HG02571 (cell line): ENCODE data around the gene GIPC3.
"Not testable (repeated sequence)": the region's sequence is repeated elsewhere in the genome, so short reads cannot be mapped to it uniquely, and the experiment has no call there.

Source experiments
- ATAC-seq: cut with Tn5 transposase; IDR thresholded peaks from one replicate; pipeline ENCODE4 v1.9.1; 2021; ENCODE audit warnings: mild to moderate bottlenecking, moderate library complexity; ENCODE audit not compliant: unreplicated experiment

The GIPC3 gene

DNA sequence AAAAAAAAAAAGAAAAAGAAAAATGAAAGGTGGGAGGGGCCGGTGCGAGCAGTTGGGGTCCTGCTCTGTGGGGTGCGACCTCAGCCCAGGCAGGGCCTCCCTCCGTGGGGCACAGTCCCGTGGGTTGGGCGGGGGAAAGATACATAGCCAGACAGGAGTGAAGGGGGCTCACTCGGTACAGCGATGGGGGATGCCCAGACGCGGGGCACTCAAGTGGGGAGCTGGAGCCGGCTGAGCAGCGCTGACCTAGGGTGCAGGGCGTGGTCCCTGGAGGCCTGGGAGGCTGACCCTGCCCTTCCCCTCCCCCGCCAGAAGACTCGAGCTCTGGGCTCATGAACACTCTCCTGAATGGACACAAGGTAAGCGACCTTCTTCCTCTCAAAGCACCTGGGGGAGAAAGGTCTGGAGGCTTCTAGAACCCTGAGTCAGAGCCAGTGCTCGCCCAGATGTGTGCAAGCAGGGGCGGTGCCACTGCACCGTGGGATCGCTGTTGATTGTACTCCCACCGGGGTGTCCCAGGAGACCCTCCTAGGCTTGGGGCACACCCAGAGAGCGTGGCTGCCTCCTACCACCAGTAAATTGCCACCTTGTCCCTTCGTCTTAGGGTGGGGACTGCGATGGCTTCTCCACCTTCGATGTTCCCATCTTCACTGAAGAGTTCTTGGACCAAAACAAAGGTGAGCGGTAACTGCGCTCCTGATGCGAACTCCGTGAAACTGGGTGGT, 9.2 kb upstream of the GIPC3 start:
- ATAC-seq = no peak

DNA sequence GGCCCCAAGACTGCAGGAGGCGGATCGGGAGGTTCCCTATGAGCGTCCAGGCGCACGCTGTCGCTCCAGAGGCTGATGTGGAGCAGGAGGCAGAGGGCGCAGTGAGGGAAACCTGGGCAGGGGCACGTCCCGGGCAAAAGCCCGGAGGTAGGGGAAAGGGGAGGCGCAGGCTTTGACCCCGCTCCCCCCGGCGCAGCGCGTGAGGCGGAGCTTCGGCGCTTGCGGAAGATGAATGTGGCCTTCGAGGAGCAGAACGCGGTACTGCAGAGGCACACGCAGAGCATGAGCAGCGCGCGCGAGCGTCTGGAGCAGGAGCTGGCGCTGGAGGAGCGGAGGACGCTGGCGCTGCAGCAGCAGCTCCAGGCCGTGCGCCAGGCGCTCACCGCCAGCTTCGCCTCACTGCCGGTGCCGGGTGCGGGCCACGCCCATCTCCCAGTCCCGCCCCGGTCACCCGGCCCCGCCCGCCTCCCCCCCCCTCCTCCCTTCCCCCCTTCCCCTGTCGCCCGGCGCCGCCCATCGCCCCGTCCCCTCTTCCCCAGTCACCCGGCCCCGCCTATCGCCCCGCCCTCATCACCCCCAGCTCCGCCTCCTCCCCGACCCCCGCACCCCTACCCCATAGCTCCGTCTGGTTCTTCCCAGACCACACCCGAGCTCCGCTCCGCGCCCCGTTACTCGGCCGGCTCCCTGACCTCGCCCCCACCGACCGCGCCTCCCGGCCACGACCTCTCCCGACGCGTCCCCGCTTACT, 8.4 kb upstream of the GIPC3 start:
- ATAC-seq = no peak

DNA sequence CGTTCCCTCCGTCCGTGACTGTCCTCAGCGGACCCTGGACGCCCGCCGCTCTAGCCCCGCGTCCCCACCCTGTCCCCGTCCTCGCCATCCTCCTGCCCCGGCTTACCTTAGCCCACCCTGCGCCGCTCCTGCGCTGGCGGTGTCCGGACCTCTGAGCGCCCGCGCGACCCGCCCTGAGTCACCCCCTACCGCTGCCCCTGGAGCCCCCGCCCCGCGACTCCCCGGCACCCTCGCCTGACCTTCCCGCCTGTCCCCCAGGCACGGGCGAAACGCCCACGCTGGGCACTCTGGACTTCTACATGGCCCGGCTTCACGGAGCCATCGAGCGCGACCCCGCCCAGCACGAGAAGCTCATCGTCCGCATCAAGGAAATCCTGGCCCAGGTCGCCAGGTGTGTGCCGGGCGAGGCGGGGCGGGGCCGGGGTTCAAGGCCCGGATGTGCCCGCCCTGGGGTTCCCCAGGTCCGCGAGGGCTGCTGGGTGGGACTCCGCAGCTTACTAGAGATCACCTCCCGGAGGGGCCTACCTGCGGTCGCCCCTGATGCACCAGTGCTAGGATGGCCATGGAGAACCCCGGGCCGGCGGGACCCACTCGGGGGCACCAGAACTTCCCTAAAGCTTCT, 7.4 kb upstream of the GIPC3 start:
- ATAC-seq = no peak

DNA sequence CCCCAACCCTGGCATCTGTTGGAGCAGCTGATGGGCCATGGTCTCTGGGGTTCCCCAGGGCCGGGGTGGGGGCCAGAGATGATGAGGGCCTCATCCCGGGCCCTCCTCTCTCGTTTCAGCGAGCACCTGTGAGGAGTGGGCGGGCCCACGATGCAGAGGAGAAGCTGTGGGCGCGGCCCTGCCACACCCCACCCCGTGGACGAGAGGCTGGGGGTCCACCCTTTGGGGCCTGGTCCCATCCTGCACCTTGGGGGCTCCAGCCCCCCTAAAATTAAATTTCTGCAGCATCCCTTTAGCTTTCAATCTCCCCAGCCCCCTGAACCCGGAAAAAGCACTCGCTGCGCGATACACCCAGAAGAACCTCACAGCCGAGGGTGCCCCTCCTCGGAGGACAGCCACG, 6.9 kb upstream of the GIPC3 start:
- ATAC-seq = no peak

DNA sequence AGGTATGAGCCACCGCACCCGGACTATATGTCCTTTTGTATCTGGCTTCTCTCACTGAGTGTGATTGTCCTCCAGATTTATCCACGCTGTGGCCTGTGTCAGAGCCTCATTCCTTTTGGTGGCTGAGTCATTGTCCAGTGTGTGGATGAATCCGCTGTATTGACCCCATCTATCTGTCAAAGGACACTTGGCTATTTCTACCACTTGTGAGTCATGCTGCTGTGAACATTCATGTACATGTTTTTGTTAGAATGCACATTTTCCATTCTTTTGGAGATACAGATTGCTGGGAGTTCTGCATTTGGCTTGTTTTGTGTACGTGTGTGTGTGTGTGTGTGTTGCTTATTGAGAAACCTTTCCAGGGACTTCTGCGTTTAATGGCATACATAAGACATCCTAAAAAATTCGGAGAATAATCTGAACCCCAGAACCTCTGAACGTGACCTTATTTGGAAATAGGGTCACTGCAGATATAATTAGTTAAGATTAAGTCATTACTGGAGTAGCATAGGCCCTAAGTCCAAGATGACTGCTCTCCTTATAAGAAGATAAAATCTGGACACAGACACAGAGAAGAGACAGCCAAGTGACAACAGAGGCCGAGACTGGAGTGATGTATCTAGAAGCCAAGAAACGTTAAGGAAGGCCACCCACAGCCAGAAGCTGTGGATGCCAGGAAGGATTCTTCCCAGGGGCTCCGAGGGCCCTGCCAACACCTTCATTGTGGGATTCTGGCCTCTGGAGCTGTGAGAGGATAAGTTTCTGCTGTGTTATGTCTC, 4.9 kb upstream of the GIPC3 start:
- no peak for ATAC-seq

DNA sequence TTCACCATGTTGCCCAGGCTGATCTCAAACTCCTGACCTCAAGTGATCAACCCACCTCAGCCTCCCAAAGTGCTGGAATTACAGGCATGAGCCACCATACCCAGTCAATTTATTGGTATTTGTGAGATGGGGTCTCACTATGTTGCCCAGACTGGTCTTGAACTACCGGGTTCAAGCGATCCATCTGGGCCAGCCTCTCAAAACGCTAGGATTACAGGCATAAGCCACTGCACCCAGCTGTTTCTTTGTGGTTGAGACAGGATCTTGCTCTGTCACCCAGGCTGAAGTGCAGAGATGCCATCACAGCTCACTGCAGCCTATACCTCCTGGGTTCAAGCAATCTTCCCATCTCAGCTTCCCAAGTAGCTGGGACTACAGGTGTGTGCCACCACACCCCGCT, 3.5 kb upstream of the GIPC3 start:
- ATAC-seq = not testable (repeated sequence)

DNA sequence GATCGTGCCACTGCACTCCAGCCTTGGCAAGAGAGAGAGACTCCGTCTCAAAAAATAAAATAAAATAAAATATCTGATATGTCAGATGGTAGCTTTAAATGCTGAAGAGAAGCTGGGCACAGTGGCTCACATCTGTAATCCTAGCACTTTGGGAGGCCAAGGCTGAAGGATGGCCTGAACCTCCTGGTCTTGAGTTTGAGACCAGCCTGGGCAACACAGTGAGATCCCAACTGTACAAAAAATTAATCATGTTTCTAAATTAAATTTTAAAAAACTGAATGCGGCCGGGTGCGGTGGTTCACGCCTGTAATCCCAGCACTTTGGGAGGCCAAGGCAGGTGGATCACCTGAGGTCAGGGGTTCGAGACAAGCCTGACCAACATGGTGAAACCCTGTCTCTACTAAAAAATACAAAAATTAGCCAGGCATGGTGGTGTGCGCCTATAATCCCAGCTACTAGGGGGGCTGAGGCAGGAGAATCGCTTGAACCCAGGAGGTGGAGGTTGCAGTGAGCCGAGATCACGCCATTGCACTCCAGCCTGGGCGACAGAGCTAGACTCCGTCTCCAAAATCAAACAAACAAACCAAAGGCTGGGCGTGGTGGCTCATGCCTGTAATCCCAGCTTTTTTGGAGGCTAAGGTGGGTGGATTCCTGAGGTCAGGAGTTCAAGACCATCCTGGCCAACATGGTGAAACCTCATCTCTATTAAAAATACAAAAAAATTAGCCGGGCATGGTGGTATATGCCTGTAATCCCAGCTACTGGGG, 1.1 kb upstream of the GIPC3 start:
- not testable (repeated sequence) for ATAC-seq

DNA sequence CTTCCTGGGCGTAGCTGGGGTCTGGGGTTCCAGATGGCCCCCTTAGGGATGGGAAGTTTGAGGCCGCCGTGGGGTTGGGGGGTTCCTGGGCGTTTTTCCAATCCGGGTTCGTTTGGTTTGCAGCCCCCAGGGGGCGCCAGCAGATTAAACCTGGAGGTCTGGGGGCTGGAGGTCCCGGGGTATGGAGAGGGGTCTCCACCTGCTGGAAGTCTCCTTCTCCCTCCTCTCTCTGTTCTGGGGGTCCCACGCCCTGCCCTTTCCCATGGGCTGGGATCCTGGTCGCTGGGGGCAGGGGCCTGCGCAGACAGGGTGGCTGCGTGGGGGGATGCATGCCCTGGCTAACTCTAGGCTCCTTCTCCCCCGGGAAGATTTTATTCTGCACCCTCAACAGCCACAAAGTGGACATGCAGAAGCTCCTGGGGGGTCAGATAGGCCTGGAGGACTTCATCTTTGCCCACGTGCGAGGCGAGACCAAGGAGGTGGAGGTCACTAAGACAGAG, 899 bp downstream of the GIPC3 start:
- no peak for ATAC-seq

DNA sequence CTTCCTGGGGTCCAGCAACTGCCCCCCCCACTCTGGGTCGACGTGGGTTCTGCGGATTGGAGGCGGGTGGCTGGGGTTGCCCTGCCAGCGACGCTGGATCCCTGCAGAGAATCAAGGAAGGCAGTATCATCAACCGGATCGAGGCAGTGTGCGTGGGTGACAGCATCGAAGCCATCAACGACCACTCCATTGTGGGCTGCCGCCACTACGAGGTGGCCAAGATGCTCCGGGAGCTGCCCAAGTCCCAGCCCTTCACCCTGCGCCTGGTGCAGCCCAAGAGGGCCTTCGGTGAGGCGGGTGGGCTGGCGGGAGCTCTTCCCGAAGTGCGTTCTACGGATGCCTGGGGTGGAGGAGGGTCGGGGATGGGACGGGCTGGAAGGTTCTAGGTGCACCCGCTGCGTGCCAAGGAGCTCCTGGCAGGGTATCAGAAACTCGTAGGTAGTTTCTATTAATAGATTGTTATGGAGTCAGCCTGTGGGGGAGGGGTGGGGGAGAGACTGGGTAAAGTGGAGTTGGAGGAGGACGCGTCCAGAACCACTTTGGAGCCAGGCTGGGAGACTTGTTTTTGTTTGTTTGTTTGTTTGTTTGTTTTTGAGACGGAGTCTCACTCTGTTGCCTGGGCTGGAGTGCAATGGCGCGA, 1.5 kb downstream of the GIPC3 start:
- no peak for ATAC-seq

DNA sequence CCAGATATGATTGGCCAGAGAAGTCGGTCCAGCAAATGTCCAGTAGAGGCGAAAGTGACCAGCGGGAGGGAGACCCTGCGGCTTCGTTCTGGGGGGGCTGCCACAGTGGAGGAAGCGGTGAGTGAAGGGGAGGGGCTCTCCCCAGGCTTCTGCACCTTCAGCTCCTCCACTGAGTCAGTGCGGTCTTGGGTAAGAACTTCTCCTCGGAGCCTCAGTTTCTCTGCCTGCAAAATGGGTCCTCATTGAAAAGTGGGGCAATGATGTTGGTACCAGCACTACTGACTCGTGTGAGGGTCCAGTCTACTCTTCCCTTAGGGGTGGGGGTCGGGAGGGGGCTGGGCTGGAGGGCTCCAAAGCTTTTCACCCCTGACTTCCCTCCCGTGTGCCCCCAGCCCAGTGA, 4.2 kb downstream of the GIPC3 start:
- no peak for ATAC-seq

DNA sequence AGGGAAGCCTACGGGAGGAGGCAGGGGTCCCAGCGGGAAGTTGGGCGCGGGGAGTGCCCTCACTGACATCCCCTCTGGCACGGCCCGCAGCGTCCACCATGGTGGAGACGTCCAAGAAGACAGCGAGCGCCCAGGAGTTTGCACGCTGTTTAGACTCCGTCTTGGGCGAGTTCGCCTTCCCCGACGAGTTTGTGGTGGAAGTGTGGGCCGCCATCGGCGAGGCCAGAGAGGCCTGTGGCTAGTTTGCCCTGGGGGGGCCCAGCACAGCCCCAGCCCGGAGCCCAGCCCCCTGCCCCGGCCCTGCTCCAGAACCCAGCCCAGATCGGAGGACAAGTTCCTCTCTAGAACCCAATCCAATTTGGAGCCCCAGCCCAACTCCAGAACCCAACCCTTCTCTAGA, 4.7 kb downstream of the GIPC3 start:
- no peak for ATAC-seq

DNA sequence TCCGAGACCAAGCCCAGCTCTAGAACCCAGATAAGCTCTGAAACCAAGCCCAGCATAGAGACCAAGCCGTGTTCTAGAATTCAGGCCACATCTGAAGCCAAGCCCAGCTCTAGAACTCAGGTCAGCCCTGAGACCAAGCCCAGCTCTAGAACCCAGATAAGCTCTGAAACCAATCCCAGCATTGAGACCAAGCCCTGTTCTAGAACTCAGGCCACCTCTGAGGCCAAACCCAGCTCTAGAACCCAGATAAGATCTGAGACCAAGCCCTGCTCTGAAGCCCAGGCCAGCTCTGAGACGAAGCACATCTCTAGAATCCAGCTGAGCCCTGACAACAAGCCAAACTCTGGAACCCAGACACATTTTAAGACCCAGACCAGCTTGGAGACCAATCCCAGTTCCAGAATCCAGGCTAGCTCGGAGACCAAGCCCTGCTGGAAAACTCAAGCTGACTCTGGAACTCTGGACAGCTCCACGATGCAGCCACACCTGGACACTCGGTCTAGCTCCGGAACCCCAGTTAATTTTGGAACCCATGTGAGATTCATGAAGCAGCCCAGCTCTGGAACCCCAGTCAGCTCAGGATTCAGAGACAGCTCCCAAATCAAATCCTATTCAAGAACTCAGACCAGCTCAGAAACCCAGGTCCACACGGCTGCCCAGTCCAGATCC, 5.8 kb downstream of the GIPC3 start:
- no peak for ATAC-seq

DNA sequence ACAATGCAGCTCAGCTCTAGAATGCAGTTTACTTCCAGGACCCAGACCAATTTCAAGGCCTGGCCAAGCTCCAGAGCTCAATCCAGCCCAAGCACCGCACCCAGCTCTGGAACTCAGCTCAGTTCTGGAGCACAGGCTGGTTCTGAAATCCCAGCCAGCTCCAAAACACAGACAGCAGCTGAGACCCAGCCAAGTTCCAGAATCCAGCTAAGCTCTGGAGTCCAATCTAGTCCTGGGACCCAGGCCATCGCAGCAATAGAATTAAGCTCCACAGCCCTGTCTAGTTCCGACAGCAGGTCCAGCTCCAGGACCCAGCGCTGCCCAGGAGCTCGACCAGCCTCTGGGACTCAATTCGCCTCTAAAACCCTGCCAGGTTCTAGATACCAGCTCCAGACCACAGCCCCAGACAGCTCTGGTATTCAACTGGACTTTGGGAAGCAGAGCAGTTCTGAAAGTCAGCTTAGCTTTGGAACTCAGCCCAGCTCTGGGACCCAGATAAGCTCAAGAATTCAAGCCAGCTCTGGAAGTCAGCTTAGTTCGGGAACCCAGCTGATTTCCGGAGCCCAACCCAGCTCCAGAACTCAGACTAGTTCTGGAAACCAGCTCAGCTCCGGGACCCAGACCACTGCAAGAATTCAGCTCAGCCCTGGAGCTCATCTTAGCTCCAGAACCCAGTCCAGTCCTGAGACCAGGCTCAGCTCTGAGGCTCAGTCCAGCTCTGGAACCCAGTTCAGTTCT, 6.8 kb downstream of the GIPC3 start:
- ATAC-seq = no peak

DNA sequence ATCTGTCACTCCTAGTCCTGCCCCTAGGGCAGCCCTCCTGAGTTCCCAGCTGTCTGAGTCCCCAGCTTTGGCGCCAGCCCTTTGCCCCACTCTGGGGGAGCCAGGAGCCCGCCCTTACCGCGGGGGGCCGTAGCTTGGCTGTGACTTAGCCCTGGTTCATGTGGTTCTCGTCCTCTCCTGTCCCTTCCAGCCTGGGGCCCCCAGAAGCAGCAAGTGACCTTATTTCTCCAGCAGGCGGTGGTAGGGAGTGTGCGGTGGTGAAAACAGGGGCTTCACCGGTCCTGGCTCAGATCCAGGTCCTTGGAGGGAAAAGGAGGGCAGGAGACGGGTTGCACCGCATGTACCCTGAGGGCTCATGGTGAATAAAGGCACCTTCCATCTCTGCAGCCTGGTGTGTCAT, 7.9 kb downstream of the GIPC3 start:
- no peak for ATAC-seq

DNA sequence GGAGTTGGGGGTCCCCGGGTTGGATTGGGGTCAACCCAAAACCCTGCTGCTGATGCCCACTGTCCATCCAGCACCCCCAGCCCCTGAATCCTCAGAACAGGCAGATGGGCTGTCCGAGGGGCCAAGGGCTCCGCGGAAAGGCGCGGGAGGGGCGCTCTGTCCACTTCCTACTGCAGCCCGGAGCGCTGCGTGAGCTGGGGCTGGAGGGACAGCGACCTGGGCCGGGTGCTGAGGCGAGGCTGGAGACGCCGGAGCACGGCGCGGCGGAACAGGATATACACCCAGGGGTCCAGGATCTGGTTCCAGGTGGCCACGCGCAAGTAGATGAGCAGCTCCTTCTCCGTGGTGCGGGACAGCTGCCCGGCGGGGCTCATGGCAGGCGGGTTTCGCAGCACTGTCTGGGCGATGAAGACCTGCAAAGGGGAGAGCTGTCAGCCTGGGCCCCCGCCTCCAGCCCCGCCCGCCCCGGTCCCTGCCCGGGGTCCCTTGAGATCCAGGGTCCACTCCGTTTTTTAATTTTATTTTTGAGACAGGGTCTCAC, 10.3 kb downstream of the GIPC3 start:
- ATAC-seq = no peak

DNA sequence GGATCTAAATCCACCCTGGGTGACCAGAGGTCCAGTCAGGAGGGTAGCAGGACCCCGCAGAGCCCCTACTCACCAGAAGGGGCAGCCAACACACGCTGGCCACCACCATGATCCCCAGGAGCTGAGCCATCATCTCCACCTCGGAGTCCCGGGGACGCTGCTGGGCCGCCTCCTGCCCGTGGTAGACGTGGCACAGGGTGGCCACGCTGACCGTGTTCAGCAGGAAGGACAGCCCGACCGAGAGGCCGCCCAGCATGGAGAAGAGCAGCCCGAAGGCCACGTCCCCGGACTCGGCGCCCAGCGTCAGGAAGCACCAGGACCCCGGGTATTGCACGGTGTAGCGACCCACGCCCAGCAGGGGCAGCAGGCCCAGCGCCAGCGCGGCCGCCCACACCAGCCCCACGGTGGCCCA, 14.5 kb downstream of the GIPC3 start:
- no peak for ATAC-seq

DNA sequence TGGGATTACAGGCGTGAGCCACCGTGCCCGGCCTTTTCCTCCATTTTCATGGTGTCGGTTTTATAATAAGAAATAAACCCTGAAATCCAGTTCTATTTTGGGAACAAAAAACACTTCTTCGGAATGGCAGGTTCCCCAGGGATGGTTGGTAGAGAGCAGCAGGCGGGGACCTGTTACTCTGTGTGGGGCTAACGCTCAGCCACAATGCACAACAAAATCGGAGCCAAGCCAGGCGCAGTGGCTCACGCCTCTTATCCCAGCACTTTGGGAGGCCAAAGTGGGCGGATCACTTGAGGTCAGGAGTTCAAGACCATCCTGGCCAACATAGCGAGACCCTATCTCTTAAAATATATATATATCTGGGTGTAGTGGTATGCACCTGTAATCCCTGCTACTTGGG, 15.7 kb downstream of the GIPC3 start:
- no peak for ATAC-seq

DNA sequence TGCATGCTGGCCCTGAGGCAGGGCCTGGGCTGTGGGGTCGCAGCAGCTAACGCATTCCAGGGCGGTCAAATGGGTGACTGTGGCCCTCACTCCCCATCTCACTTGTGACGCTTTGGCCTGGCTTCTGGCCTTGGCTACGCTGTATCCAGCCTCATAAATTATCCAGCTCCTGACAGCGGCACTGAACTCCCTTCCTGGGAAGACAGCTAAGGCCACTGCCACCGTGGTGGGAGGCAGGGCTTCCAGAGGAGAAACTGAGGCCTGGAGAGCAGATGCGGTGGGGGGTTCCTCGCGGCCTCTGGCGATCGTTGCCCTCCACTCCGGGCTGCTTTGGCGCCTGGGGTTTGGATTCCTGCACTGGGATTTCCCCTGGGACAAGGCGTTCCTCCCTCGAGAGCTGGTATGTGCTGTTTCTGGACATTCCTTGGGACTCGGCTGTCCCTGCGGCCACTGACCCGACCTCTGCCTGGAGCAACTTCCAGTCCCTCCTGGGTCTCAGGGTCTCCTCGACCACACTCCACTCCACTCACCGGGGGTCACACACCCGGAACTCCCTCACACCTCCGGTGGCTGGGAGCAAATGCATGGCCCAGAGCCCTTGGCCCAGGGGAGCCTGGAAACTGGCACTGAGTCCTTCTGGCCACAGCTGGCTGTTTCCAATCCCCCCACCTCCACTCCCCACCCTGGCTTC, 18.0 kb downstream of the GIPC3 start:
- no peak for ATAC-seq
